SU-DHL-6 (cell line): ENCODE results near the gene NTHL1.

Experiments used
- H2AFZ ChIP-seq: fragments of 200-600 bp; sonication (generic); 2 replicates; pipeline ENCODE4 v1.6.1; 2014; ENCODE audit warnings: low read depth, mild to moderate bottlenecking, moderate library complexity, mixed read lengths, antibody characterized with exemption, low read length; ENCODE audit not compliant: severe bottlenecking
- H3F3A ChIP-seq: fragments of 200-600 bp; shearing (Covaris generic); 2 replicates; pipeline ENCODE4 v1.6.0; 2016; ENCODE audit warnings: antibody characterized with exemption, mild to moderate bottlenecking; ENCODE audit not compliant: insufficient read depth
- H3K27ac ChIP-seq: fragments of 200-600 bp; sonication (generic); 2 replicates; pipeline ENCODE4 v1.5.1; 2016; ENCODE audit warnings: low read depth, mild to moderate bottlenecking, low read length, moderate library complexity, mixed read lengths
- H3K27me3 ChIP-seq: fragments of 200-600 bp; sonication (generic), shearing (Covaris generic); 2 replicates; pipeline ENCODE4 v1.6.0; 2014; ENCODE audit warnings: mild to moderate bottlenecking, low read length
- H3K36me3 ChIP-seq: fragments of 200-600 bp; sonication (generic); 2 replicates; pipeline ENCODE4 v1.6.1; 2014; ENCODE audit warnings: mild to moderate bottlenecking, low read length, mixed read lengths
- H3K4me2 ChIP-seq: fragments of 300-600, 200-600 bp; shearing (Covaris generic), sonication (generic); 2 replicates; pipeline ENCODE4 v1.6.0; 2014; ENCODE audit warnings: low read length, low read depth, mild to moderate bottlenecking; ENCODE audit not compliant: poor library complexity, severe bottlenecking
- H3K4me3 ChIP-seq: fragments of 200-600 bp; sonication (generic); 2 replicates; pipeline ENCODE4 v1.5.1; 2014; ENCODE audit warnings: antibody characterized with exemption, low read length, mild to moderate bottlenecking, mixed read lengths; ENCODE audit not compliant: insufficient read depth, poor library complexity, severe bottlenecking
- H3K79me2 ChIP-seq: fragments of 200-600 bp; sonication (generic); 2 replicates; pipeline ENCODE4 v1.6.1; 2014; ENCODE audit warnings: mild to moderate bottlenecking, low read length, moderate library complexity; ENCODE audit not compliant: insufficient read depth
- H3K9ac ChIP-seq: fragments of 200-600 bp; sonication (generic); 2 replicates; pipeline ENCODE4 v1.7.0; 2014; ENCODE audit warnings: mild to moderate bottlenecking, low read length
- H3K9me2 ChIP-seq: fragments of 200-600 bp; sonication (generic); replicated peaks from 2 replicates; pipeline ENCODE4 v1.6.1; 2014; ENCODE audit warnings: low read length; ENCODE audit not compliant: insufficient read depth
- H3K9me3 ChIP-seq: fragments of 200-600 bp; sonication (generic); 2 replicates; pipeline ENCODE4 v1.6.1; 2014; ENCODE audit warnings: low read length, mixed read lengths; ENCODE audit not compliant: insufficient read depth
- H4K20me1 ChIP-seq: fragments of 200-600 bp; sonication (generic); 2 replicates; pipeline ENCODE4 v1.6.1; 2014; ENCODE audit warnings: low read depth, mild to moderate bottlenecking, antibody characterized with exemption, low read length, moderate library complexity, mixed read lengths
- EZH2phosphoT487 ChIP-seq: fragments of 200-600 bp; sonication (generic), shearing (Covaris generic); conservative IDR thresholded peaks from 2 replicates; pipeline ENCODE4 v1.6.1; 2018; ENCODE audit warnings: mild to moderate bottlenecking, antibody characterized with exemption, low read length, moderate library complexity, mixed read lengths
- TF ChIP-seq, protein P1 (sequence below): fragments of 200-600 bp; sonication (generic); IDR thresholded peaks from one replicate; pipeline ENCODE4 v1.5.1; 2017; ENCODE audit warnings: antibody characterized with exemption, mild to moderate bottlenecking, low read length, moderate library complexity; ENCODE audit not compliant: insufficient read depth, poor library complexity, severe bottlenecking

NTHL1 gene

DNA sequence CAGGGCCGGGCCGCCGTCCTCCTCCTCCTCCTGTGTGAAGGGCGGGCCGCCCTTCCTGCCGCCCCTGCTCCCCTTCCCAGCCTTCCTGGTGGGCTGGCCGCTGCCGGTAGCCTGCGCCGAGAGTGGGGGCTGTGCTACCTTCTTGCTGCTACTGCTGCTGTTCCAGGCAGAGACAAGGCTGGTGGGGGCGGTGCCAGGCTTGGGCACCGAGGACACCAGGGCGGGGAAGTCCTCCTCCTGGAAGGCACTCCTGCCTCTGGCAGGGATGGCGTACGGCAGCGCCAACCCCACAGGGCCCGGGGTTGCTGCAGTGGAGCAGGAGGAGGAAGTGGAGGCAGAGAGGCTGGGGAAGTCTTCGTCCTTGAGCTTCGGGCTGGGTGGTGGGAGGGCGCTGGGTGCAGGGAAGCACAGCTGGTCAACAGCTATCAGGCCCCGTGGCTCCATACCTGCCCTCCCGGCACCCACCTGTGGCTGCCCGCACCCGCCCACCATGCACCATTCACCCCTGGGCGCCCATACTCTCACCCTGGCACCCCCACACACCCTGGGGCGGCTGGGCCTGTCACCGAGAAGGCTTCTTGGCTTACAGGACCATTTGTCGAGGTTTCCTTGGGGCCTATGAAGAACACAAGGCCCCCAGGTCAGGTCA lies 47.6 kb downstream of the NTHL1 start:
- Histone ChIP-seq H3K79me2 (peaks cover 17% of the 10 kb centered on the region), H3K4me2 (no peak overlapping the region), H3K27ac (no peak overlapping the region), H4K20me1 (no peaks in the 10 kb centered on the region; the same call in 1 of the 2 replicates), H3K27me3 (no peaks in the 10 kb centered on the region), H3K9me2 (no peaks in the 10 kb centered on the region), H2AFZ (no peak overlapping the region), H3K9me3 (no peaks in the 10 kb centered on the region), H3K36me3 (no peaks in the 10 kb centered on the region), H3F3A (0 out of 2 replicates have a peak, but pooled peaks cover 3% of the 10 kb centered on the region), H3K9ac (no peak overlapping the region), H3K4me3 (no peak overlapping the region)
- TF ChIP-seq, protein P1, sequence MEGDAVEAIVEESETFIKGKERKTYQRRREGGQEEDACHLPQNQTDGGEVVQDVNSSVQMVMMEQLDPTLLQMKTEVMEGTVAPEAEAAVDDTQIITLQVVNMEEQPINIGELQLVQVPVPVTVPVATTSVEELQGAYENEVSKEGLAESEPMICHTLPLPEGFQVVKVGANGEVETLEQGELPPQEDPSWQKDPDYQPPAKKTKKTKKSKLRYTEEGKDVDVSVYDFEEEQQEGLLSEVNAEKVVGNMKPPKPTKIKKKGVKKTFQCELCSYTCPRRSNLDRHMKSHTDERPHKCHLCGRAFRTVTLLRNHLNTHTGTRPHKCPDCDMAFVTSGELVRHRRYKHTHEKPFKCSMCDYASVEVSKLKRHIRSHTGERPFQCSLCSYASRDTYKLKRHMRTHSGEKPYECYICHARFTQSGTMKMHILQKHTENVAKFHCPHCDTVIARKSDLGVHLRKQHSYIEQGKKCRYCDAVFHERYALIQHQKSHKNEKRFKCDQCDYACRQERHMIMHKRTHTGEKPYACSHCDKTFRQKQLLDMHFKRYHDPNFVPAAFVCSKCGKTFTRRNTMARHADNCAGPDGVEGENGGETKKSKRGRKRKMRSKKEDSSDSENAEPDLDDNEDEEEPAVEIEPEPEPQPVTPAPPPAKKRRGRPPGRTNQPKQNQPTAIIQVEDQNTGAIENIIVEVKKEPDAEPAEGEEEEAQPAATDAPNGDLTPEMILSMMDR, result no peak
- no peak for TF ChIP-seq EZH2phosphoT487

GRCh38 chr16:1998852-1999801 lies 48.5 kb downstream of the NTHL1 start:
- no peaks in the 10 kb centered on the region for H3K36me3 ChIP-seq
- TF ChIP-seq EZH2phosphoT487, result no peak
- TF ChIP-seq, protein P1, result no peak
- H3K79me2 ChIP-seq, result peaks cover 10% of the 10 kb centered on the region
- H3K9me2 ChIP-seq, result no peaks in the 10 kb centered on the region
- no peaks in the 10 kb centered on the region for H3K27me3 ChIP-seq
- H3K4me3 ChIP-seq, result no peak overlapping the region
- no peak overlapping the region for H3K4me2 ChIP-seq
- no peaks in the 10 kb centered on the region for H3K9me3 ChIP-seq
- H3K9ac ChIP-seq, result no peak overlapping the region
- H4K20me1 ChIP-seq, result no peaks in the 10 kb centered on the region; the same call in 1 of the 2 replicates
- H2AFZ ChIP-seq, result no peak overlapping the region
- H3F3A ChIP-seq, result peaks cover 5% of the 10 kb centered on the region; the same call in 1 of the 2 replicates
- H3K27ac ChIP-seq, result no peak overlapping the region

DNA sequence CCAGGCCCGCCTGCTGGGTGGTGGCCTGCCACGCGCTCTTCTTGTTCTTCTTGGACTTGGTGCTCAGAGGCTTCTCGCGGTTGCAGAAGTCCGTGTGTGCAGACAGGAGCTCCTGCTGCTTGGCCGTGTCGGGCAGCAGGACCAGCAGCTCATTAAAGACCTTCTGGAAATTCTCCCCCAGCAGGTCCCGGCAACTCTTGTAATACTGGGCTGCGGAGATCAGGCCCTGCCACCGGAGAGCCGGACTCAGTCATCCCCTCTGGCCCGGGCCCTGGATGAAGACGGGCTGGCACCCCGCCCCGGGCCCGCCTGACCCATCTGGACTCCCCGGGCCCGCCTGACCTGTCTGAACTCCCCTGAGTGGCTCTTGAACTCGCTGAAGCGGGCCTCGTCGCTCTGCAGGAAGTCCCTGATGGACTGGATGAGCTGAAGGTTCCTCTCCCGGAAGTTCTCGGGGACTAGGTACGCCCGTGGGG lies 49.2 kb downstream of the NTHL1 start:
- Histone ChIP-seq H3K4me3 (no peak overlapping the region), H2AFZ (no peak overlapping the region), H3K9me2 (no peaks in the 10 kb centered on the region), H3K79me2 (peaks cover 2% of the 10 kb centered on the region), H3F3A (peaks cover 9% of the 10 kb centered on the region), H3K4me2 (no peak overlapping the region), H3K27ac (no peak overlapping the region), H4K20me1 (no peaks in the 10 kb centered on the region; the same call in 1 of the 2 replicates), H3K9ac (no peak overlapping the region), H3K27me3 (no peaks in the 10 kb centered on the region), H3K9me3 (no peaks in the 10 kb centered on the region), H3K36me3 (no peaks in the 10 kb centered on the region)
- TF ChIP-seq EZH2phosphoT487, result no peak
- TF ChIP-seq, protein P1, result no peak
